NCI-H1092 treated with DMSO at 0.1 percent for 48 hours (cell line): ENCODE results near the gene CHMP4A.
A peak's percentile ranks its signal among the peaks of the same experiment; 100 is the strongest.
"Not testable (repeated sequence)": the region's sequence is repeated elsewhere in the genome, so short reads cannot be mapped to it uniquely, and the experiment has no call there.

ENCODE experiments used
- DNase-seq: peaks from one replicate; lab custom pipeline; 2025; lab: John Stamatoyannopoulos, UW

CHMP4A gene

GRCh38 chr14:24246765-24247212, 33.5 kb upstream of the CHMP4A start:
- no peak for DNase-seq

GRCh38 chr14:24245350-24245749, 32.1 kb upstream of the CHMP4A start:
- DNase-seq, result not testable (repeated sequence)

- DNase-seq, result no peak
Measured at GRCh38 chr14:24243336-24243836, 30.1 kb upstream of the CHMP4A start.

DNA sequence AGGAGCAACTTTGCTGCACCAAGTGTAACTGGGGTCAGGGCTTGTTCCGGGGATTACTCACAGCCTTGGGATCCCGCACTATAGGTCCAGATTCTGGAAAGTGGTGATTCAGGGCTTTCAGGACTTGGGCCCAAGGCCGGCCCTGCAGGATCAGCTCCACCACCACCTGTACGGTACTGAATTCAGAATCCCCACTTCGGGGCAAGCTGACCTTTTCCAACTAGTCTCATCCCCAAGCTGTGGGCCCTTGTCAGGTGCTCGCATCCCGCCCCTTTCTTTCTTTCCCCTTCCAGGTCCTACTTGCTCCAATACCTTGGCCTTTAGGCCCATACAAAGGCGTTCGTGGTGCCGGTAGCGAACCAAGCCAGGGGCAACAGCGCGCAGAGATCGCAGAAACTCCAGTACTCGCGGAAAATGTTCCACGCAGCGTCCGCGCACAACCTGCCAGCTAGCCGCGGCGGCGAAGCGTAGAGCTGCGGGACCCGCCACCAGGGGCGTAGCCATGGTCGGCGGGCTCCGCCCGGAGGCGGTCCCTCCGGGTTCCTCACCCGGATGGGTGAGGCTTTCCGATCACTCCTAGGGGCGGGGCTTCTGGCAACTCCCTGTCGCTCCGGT, 28.6 kb upstream of the CHMP4A start:
- DNase-seq, result no peak

DNA sequence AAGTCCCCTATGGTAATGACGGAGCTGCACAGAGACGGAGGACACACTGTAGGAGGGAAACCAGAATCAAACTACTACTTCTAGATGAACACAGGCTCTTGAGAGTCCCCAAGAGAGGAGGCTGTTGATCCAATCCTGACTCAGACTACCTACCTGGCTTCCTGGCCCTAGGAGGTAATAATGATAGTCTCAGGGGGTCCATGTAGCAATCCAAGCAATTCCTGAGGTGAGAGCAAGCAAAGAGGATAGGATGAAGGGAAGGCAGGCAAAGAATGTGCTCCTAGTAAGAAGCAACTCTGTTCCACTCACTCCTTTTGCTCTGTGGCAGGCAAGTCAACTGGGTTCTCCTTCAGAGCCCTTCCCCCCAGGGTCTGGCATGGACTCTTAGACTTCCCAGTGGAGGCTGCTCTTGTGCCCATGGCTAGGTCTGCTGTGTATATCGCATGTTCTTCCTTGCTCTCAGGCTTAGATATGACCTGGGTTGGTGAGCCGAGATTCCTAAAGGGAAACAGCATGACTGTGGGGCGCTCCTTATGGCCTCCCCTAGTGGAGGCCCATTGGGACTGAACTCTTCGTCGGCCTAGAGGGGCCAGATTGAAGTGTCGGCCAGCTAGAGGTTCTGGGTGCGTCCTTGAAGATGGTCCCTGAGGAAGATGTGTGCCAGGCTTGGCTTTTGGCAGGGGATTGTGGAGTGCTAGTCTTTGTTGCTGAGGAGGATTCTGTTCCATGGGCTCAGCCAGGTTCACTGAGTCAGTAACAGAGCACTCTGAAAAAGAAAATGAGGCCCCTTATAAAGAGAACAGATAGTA, 27.0 kb upstream of the CHMP4A start:
- DNase-seq, result no peak

DNA sequence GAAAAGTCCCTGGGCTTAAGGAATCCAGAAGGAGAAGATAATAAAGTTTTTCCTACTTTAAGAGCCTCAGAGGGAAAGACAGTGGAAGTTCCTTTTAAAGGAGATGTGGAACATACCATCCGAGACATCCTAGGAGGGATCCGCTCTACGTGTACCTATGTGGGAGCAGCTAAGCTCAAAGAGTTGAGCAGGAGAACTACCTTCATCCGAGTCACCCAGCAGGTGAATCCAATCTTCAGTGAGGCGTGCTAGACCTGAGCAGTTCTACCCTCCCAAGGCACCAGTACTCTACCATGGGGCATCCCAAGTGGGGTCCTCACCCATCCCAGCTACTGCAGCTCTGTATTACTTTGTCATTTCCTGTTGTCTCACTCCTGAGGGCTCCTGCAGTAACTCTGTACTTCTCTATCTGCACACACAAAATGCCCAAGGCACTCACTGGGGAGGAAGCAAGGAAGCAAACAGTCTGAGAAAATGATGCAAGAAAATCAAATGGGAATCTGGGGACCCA, 25.3 kb upstream of the CHMP4A start:
- no peak for DNase-seq

DNA sequence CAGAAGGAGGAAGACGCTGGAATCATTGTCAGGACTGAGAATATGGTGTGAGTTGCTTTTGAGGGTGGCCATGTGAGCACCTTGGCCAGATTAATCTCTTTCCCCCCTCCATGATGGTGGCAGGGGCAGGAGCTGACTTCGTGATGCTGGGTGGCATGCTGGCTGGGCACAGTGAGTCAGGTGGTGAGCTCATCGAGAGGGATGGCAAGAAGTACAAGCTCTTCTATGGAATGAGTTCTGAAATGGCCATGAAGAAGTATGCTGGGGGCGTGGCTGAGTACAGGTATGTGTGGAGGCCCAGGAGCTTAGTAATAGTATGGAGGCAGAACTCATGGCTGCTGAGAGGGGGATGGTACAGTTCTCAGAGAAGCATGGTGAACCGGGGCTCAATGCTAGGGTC, 24.8 kb upstream of the CHMP4A start:
- no peak for DNase-seq

DNA sequence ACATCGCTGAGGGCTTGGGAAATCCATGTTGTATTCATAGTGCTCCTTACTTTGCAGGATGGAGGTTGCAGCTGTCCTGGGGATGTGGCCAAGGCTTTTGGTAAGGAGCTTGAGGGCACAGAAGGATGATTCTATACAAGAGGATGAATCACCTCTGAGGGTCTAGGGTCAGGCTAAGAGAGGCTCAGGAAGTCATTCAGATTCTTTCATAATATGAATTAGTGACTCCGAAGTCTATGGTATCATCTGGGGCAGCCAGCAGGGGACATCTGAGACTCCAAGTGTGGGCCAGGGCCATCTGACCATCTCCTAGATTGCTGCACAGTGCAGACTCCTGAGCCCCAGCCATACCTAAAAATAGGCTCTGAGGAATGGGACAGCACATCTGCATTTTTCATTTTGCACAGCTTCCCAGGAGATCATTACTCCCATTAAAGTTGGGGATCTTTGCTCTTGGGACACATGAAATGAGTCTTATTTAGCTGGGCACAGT, 24.2 kb upstream of the CHMP4A start:
- DNase-seq, result no peak

DNA sequence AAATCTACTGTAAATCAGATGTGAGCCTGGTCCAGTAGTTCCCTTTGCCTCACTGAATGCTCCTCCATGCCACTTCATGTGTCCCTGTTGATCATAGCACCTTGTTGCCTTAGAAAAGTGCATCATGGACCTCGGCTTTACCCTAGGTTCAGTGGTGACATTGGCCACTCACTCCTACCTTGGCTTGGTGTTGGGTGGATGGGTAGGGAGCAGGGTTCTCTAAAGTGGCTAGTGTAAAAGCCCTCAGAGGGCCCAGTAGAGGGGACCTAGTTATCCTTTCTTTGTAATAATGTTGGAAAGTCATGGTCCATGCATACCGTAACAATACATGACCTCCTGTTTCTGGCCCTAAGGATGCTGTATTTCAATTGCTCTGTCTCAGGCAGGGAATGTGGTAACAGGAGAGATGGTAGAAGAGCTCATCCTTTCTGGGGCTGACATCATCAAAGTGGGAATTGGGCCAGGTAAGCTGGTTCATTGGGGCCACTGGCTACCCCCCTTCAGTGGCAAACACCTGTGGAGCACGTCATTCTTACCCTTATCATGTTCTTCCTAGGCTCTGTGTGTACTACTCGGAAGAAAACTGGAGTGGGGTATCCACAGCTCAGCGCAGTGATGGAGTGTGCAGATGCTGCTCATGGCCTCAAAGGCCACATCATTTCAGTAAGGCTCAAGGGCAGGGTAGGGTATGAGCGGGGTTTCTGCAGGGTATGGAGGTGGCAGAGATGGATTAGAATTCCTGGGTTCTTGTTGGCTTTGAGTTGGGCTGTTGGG, 23.6 kb upstream of the CHMP4A start:
- DNase-seq, result no peak

DNA sequence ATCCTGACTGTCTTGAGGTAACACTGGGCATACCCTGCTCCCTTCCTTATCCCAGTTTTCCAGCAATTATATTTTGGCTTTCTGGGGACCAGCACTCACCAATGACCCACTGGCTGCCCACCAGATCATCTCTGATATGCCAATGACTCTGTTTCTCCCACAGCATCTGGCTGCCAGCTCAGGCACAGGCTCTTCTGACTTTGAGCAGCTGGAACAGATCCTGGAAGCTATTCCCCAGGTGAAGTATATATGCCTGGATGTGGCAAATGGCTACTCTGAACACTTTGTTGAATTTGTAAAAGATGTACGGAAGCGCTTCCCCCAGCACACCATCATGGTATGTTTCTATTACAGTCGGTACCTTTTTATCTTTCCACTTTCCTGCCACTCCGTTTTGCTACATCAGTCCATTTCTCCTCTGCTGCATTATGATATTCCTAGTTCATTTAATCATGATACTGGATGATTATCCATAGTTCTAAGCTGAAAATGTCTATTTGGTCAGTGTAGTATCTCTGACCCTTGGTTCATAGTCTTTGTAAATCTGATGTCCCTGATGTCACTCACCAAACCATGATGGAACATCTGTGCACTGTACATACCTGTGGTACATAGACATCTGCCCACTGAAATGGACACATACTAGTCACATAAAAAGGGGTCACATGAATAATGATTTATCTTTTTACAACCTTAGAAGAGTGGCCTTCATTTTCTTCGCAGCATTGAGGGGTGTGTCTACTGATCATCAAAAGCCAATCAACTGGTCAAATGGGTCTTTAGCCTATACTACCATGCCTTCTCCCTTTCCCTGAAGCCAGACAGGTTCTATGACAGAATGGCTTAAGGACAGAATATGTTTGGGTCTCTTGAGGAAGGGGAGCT, 22.8 kb upstream of the CHMP4A start:
- no peak for DNase-seq

GRCh38 chr14:24234095-24235005, 21.1 kb upstream of the CHMP4A start:
- DNase-seq, result no peak

GRCh38 chr14:24233538-24233866, 20.2 kb upstream of the CHMP4A start:
- DNase-seq, result no peak

- DNase-seq, result no peak
Measured at GRCh38 chr14:24232645-24233537, 19.6 kb upstream of the CHMP4A start, which contains the start of gene GMPR2. GMPR2 (plus strand) TSS chr14:24232929; CDS start chr14:24233254, 325 bp downstream.

DNA sequence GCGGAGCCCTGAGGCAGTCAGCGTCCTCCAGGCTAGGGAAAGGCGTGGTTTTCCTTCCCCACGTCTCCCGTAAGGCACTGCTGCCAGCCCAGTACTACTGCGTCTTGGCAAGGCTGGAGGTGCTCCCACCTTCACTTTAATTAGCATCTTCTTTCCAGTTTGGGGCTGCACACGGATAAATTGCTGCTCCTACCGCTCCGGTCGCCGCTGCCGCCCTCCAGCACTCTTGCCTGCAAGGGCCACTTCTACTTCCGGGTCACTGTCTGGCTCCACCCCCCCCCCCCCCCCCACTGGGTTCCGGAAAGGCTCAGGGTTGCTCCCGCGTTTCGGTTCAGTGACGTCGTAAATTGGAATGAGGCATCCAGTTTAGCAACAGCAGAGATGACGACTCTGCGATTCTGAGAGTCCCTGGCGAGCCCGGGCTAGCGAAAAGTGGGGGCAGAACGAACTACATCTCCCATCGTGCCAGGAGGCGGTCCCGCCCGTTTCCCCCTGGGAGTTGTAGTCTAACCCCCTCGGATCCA, 18.9 kb upstream of the CHMP4A start, which contains the start of gene NEDD8:
Gene NEDD8 (minus strand): TSS at position 247 of the 524 bp plus-strand sequence. CDS start 100 bp downstream, at position 147.
- peak; percentile 97 for DNase-seq

- DNase-seq, result no peak
Measured at GRCh38 chr14:24231263-24232120, 18.2 kb upstream of the CHMP4A start.

- no peak for DNase-seq
Measured at GRCh38 chr14:24228902-24229301, 15.6 kb upstream of the CHMP4A start.

GRCh38 chr14:24226473-24226872, 13.2 kb upstream of the CHMP4A start:
- DNase-seq, result no peak

DNA sequence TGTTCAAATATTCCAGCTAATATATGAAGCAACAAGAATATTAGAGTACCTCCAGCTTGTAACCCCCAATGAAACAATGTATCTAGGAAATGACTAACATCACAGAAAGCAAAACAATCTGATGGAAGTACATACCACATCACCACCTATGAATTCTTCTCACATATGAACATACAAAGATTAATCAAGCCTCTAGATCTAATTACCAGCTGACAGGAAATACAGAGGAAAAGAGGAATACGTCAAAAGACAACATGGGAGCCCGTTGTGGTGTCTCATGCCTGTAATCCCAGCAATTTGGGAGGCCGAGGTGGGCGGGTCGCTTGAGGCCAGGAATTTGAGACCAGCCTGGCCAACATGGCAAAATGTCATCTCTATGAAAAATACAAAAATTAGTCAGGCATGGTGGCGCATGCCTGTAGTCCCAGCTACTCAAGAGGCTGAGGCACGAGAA, 11.4 kb upstream of the CHMP4A start:
- no peak for DNase-seq
